Measurements from ENCODE around the gene BATF. TPM values are rescaled to one million over a fixed set of nuclear protein-coding genes. Genes with fewer than 3 reads are reported as not detected.

Gene BATF
- total RNA-seq, 6 experiments from 2014 or later: 0.24 to 10.4 (median 0.87) TPM

DNA sequence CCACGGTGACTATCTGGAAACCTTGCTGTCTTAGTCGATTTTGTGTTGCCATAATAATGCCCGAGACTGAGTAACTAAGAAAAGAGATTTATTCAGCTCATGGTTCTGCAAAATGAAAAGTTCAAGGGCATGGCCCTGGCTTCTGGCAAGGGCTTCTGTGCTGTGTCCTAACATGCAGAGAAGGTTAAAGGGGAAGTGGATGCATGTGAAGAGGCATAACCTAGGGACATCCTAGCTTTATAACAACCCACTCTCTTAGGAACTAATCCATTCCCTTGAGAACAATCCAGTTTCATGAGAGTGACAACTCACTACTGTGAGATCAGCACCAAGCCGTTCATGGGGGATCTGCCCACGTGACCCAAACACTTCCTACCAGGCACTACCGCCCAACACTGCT is 67.7 kb downstream of the BATF start:
- Histone ChIP-seq H3K4me3 (no peak overlapping the region), H3K27ac (no peak overlapping the region), H3K4me1 (peaks cover 0 to 21% (median 4%) of the 10 kb centered on the region in 4 donors), H3K27me3 (no peaks in the 10 kb centered on the region), H3K9me3 (no peaks in the 10 kb centered on the region), H3K36me3 (peaks cover 0 to 2% (median 0%) of the 10 kb centered on the region in 4 donors)
- TF ChIP-seq, protein P1, sequence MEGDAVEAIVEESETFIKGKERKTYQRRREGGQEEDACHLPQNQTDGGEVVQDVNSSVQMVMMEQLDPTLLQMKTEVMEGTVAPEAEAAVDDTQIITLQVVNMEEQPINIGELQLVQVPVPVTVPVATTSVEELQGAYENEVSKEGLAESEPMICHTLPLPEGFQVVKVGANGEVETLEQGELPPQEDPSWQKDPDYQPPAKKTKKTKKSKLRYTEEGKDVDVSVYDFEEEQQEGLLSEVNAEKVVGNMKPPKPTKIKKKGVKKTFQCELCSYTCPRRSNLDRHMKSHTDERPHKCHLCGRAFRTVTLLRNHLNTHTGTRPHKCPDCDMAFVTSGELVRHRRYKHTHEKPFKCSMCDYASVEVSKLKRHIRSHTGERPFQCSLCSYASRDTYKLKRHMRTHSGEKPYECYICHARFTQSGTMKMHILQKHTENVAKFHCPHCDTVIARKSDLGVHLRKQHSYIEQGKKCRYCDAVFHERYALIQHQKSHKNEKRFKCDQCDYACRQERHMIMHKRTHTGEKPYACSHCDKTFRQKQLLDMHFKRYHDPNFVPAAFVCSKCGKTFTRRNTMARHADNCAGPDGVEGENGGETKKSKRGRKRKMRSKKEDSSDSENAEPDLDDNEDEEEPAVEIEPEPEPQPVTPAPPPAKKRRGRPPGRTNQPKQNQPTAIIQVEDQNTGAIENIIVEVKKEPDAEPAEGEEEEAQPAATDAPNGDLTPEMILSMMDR (IDR thresholded peaks at IDR 0.05): no peak
- no peak for TF ChIP-seq POLR2A (IDR thresholded peaks at IDR 0.05)
- WGBS (ENCODE audit: insufficient coverage, low coverage, low lambda C conversion rate, missing lambda C conversion rate): 54% methylated on average over 3 of the region's 6 CpGs
- DNase-seq (no peak), ATAC-seq (peak; percentile 28 to 57 (median 48))
- intact Hi-C loops (cut with DNase I): no loop called here

DNA sequence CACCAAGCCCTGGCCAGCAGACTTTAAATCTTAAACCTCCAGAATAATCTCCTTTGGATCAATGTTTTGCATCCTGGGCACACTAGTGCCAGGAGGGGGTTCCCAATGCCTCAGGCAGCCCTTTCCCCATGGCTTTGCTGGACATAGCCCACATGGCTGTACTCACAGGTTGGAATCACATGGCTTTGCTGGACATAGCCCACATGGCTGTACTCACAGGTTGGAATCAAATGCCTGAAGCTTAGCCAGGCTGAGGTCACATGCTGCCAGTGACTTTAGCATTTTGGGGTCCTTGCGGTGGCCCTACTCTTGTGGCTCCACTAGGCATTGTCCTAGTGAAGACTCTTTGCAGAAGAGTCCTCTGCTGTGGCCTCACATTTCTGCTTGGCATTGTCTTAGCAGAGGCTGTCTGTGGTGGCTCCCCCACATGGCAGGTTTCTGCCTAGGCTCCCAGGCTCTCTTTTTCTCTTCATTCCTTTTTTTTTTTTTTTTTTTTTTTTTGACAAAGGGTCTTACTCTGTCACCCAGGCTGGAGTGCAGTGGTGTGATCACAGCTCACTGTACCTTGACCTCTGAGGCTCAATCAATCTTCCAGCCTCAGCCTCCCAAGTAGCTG is 69.2 kb downstream of the BATF start:
- no peak for DNase-seq
- peak in 3 of 4 donors; percentile 22 to 36 (median 33) for ATAC-seq
- TF ChIP-seq, protein P1 (IDR thresholded peaks at IDR 0.05): no peak
- TF ChIP-seq POLR2A (IDR thresholded peaks at IDR 0.05): no peak
- H3K9me3 ChIP-seq: no peaks in the 10 kb centered on the region
- no peak overlapping the region for H3K4me3 ChIP-seq
- peaks cover 0 to 2% (median 0%) of the 10 kb centered on the region in 4 donors for H3K36me3 ChIP-seq
- H3K27me3 ChIP-seq: no peaks in the 10 kb centered on the region
- 100% methylated on average over 1 of the region's 1 CpG for WGBS (ENCODE audit: insufficient coverage, low coverage, low lambda C conversion rate, missing lambda C conversion rate)
- H3K4me1 ChIP-seq: peaks cover 0 to 34% (median 4%) of the 10 kb centered on the region in 4 donors
- no peak overlapping the region for H3K27ac ChIP-seq
- intact Hi-C loops (cut with DNase I): no loop called here

DNA sequence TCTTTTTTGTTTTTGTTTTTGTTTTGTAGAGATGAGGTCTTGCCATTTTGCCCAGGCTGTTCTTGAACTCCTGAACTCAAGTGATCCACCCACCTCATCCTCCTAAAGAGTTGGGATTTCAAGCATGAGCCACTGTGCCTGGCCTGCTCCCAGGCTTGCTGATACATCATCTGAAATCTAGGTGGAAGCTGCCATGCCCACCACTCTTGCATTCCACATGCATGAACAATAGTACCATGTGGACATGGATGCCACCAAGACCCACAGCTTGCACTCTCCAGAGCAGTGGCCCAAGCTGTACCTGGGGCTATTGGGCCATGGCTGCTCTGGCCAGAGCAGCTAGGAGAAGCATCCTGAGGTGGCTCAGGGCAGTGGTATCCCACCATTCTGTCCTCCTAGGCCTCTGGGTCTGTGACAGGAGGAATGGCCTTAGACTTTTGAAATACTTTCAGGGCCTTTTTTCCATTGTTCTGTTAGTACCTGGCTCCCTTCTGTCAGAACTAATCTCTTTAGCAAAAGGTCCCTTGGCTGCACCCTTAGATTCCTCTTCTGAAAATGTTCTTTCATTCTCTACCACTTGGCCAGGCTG is 69.8 kb downstream of the BATF start:
- H3K27ac ChIP-seq: no peak overlapping the region
- ATAC-seq: no peak
- no peak for TF ChIP-seq POLR2A (IDR thresholded peaks at IDR 0.05)
- TF ChIP-seq, protein P1 (IDR thresholded peaks at IDR 0.05): no peak
- intact Hi-C loops (cut with DNase I): no loop called here
- H3K9me3 ChIP-seq: no peaks in the 10 kb centered on the region
- H3K27me3 ChIP-seq: no peaks in the 10 kb centered on the region
- peaks cover 0 to 2% (median 0%) of the 10 kb centered on the region in 4 donors for H3K36me3 ChIP-seq
- no peak overlapping the region for H3K4me3 ChIP-seq
- peaks cover 0 to 34% (median 4%) of the 10 kb centered on the region in 4 donors for H3K4me1 ChIP-seq
- DNase-seq: no peak

DNA sequence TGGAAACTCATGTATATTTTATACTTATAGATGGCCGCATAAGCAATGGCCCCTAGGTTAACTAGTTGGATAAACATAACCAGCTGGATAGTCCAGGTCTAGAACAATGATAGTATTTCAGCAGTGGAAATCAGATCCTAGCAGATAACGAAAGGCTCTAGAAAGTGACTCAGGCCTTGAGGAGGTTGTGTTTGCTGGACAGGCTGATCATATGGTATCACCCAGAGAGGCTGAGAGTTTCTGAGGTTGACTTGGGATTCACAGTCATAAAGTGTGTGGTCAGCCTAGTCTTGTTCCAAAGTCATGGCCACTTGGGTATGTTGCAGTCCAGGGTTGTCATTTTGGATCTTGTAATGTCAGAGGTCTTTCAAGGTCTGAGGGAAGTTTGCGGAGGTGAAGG is 73.0 kb downstream of the BATF start:
- ATAC-seq (no peak), DNase-seq (no peak)
- no peaks in the 10 kb centered on the region for H3K27me3 ChIP-seq
- 87% methylated on average over 3 of the region's 3 CpGs for WGBS (ENCODE audit: insufficient coverage, low coverage, low lambda C conversion rate, missing lambda C conversion rate)
- no peaks in the 10 kb centered on the region for H3K9me3 ChIP-seq
- H3K4me1 ChIP-seq: peaks cover 0 to 25% (median 4%) of the 10 kb centered on the region in 4 donors
- intact Hi-C loops (cut with DNase I): no loop called here
- no peak for TF ChIP-seq POLR2A (IDR thresholded peaks at IDR 0.05)
- TF ChIP-seq, protein P1 (IDR thresholded peaks at IDR 0.05): no peak
- H3K27ac ChIP-seq: no peak overlapping the region
- H3K36me3 ChIP-seq: no peaks in the 10 kb centered on the region
- no peak overlapping the region for H3K4me3 ChIP-seq

Other genes with a start within 250 kb of the BATF start
- 100 to 1,000 TPM in 1 of 6 experiments, 10 to 100 TPM in 4, 1 to 10 TPM in 1; 9.9 to 151 (median 49.5) TPM for gene FOS, start 243.6 kb upstream of the BATF start, total RNA-seq
- 10 to 100 TPM in 4 of 6 experiments, 1 to 10 TPM in 2; 8.3 to 22.0 (median 11.8) TPM for gene JDP2, start 94.4 kb upstream of the BATF start, total RNA-seq
- 10 to 100 TPM; 17.0 to 42.8 (median 27.8) TPM for gene FLVCR2, start 56.2 kb downstream of the BATF start, total RNA-seq
- 10 to 100 TPM in 5 of 6 experiments, 1 to 10 TPM in 1; 7.9 to 31.5 (median 20.1) TPM for gene ERG28, start 138.4 kb downstream of the BATF start, total RNA-seq
- 10 to 100 TPM in 4 of 6 experiments, 1 to 10 TPM in 2; 7.4 to 13.8 (median 11.9) TPM for gene TTLL5, start 138.8 kb downstream of the BATF start, total RNA-seq

Measured in right lobe of liver (tissue), 6 donors.